HepG2 (cell line): ENCODE data around the gene NOXO1. TPM values are rescaled to one million over a fixed set of nuclear protein-coding genes. Genes with fewer than 3 reads are reported as not detected.

Experiments
- AKNA ChIP-seq: sonication (generic); formaldehyde crosslinking; IDR thresholded peaks from 2 replicates; pipeline ENCODE4 v1.4.0; 2020; ENCODE audit warnings: missing genetic modification reagents, borderline replicate concordance
- CC2D1A ChIP-seq: sonication (generic); formaldehyde crosslinking; IDR thresholded peaks from 2 replicates; pipeline ENCODE4 v1.8.1; 2023; ENCODE audit warnings: mild to moderate bottlenecking, missing genetic modification reagents
- EHMT2 ChIP-seq: fragments of 200-600 bp; sonication (generic); IDR thresholded peaks from 2 replicates; pipeline ENCODE4 v1.7.0; 2017; ENCODE audit warnings: antibody characterized with exemption, low read depth, low read length, borderline replicate concordance
- FIP1L1 ChIP-seq: fragments of 200-400 bp; formaldehyde crosslinking; IDR thresholded peaks from 2 replicates; pipeline ENCODE4 v1.6.1; 2018; ENCODE audit warnings: low read depth, mild to moderate bottlenecking, low read length, moderate library complexity, borderline replicate concordance; ENCODE audit not compliant: insufficient read depth
- HNRNPUL1 ChIP-seq: fragments of 200-400 bp; formaldehyde crosslinking; IDR thresholded peaks from 2 replicates; pipeline ENCODE4 v1.6.1; 2017; ENCODE audit warnings: low read depth, mild to moderate bottlenecking, low read length, moderate library complexity
- HOXA5 ChIP-seq: sonication (generic); formaldehyde crosslinking; IDR thresholded peaks from 2 replicates; pipeline ENCODE4 v1.4.0; 2020; ENCODE audit warnings: missing genetic modification reagents
- KLF11 ChIP-seq: IDR thresholded peaks from 2 replicates; pipeline ENCODE4 v1.6.1; 2016; ENCODE audit warnings: missing compliant biosample characterization
- KLF13 ChIP-seq: sonication (generic); formaldehyde crosslinking; IDR thresholded peaks from 2 replicates; pipeline ENCODE4 v1.4.0; 2020; ENCODE audit warnings: mild to moderate bottlenecking, missing genetic modification reagents
- MEIS1 ChIP-seq: sonication (generic); formaldehyde crosslinking; IDR thresholded peaks from 2 replicates; pipeline ENCODE4 v1.9.0; 2021; ENCODE audit warnings: mild to moderate bottlenecking, missing genetic modification reagents, moderate library complexity, borderline replicate concordance
- MTA3 ChIP-seq: sonication (generic); formaldehyde crosslinking; IDR thresholded peaks from 2 replicates; pipeline ENCODE4 v1.4.0; 2020; ENCODE audit warnings: missing genetic modification reagents
- NR3C1 ChIP-seq: sonication (generic); formaldehyde crosslinking; IDR thresholded peaks from 2 replicates; pipeline ENCODE4 v1.4.0; 2020; ENCODE audit warnings: missing genetic modification reagents
- PAWR ChIP-seq: sonication (generic); formaldehyde crosslinking; IDR thresholded peaks from 2 replicates; pipeline ENCODE4 v1.4.0; 2020; ENCODE audit warnings: missing genetic modification reagents, mild to moderate bottlenecking, borderline replicate concordance
- RBM22 ChIP-seq: fragments of 200-400 bp; formaldehyde crosslinking; optimal IDR thresholded peaks from 2 replicates; pipeline ENCODE3; 2017; ENCODE audit warnings: mild to moderate bottlenecking, low read length, moderate library complexity
- SCMH1 ChIP-seq: sonication (generic); formaldehyde crosslinking; IDR thresholded peaks from 2 replicates; pipeline ENCODE4 v1.9.0; 2021; ENCODE audit warnings: missing genetic modification reagents, mild to moderate bottlenecking, borderline replicate concordance
- TBL1XR1 ChIP-seq: fragments of 150-350 bp; IDR thresholded peaks from 2 replicates; pipeline ENCODE4 v1.6.1; 2014; ENCODE audit warnings: borderline replicate concordance, low read length; ENCODE audit not compliant: partially characterized antibody
- U2AF2 ChIP-seq: fragments of 200-400 bp; formaldehyde crosslinking; IDR thresholded peaks from 2 replicates; pipeline ENCODE4 v1.6.1; 2017; ENCODE audit warnings: low read depth, mild to moderate bottlenecking, low read length
- ZFP1 ChIP-seq: IDR thresholded peaks from 2 replicates; pipeline ENCODE4 v1.6.1; 2016
- ZNF761 ChIP-seq: sonication (generic); formaldehyde crosslinking; conservative IDR thresholded peaks from 2 replicates; pipeline ENCODE4 v1.4.0; 2020; ENCODE audit warnings: mild to moderate bottlenecking, missing genetic modification reagents
- ZNF777 ChIP-seq: sonication (generic); formaldehyde crosslinking; IDR thresholded peaks from 2 replicates; pipeline ENCODE4 v1.4.0; 2020; ENCODE audit warnings: missing genetic modification reagents
- polyA plus RNA-seq, 8 experiments: library from polyadenylated mRNA; depleted of rRNA in 3 of 8; stranded (reverse) in 7 of 8; unstranded in 1 of 8; fragments of >200 nt; fragmentation: Illumina TruSeq in 4 of 8; extraction: Trizol in 4 of 8; gene quantifications; 2 replicates each; pipeline versions ENCODE4 v1.2.1 to v1.2.3, GENCODE V29; 2011 to 2016; ENCODE audit warnings: low read depth in 4 of 8, missing spikeins in 1 of 8, mixed read lengths in 1 of 8; ENCODE audit not compliant: insufficient read depth in 1 of 8
- total RNA-seq, 5 experiments: library from RNA; depleted of rRNA; stranded (reverse); fragments of >200 nt; fragmentation: Illumina TruSeq; extraction: Trizol; gene quantifications; 2 replicates each; pipeline ENCODE4 v1.2.3, GENCODE V29; 2016; ENCODE audit warnings: low read depth in 1 of 5
- TF ChIP-seq, protein P1 (sequence below): IDR thresholded peaks from 2 replicates; pipeline ENCODE4 v1.6.1; 2016; ENCODE audit warnings: mild to moderate bottlenecking
- TF ChIP-seq, protein P2 (sequence below): IDR thresholded peaks from 2 replicates; pipeline ENCODE4 v1.6.1; 2016; ENCODE audit warnings: missing compliant biosample characterization, missing genetic modification reagents, borderline replicate concordance

The NOXO1 gene
- total and polyA plus RNA-seq, 2 of the 13 experiments (the other 11 are each of a cell fraction or from before 2014, with no cell fraction given): 0.69 to 1.4 TPM

DNA sequence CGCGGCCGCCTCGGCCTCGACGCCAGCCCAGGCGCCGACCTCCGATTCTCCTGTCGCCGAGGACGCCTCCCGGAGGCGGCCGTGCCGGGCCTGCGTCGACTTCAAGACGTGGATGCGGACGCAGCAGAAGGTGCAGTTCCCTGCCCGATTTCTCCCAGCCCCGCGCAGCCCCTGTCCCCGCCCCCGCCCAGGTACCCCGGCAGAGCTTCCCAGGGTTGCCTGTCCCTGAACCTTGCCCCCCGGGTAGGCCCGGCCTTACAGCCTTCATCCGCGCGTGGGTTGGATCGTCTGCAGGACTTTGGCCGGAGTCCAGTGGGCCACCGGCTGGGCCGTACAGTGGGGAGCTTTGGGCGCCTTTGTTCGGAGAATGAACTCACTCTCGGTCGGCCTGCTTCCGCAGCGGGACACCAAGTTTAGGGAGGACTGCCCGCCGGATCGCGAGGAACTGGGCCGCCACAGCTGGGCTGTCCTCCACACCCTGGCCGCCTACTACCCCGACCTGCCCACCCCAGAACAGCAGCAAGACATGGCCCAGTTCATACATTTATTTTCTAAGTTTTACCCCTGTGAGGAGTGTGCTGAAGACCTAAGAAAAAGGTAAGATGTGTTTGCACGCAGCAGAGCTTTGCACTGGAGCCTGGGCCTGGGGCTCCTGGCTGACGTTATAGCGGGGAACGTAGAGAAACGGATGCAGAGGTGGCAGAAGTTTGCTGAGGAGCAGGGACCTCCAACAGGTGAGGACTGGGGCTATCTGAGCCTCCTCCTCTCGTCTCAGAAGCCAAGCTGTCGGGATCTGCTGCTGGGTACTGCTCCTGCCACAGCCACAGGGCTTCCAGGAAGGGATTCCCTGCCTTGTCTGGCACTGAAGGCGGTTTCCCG, 3.3 kb upstream of the NOXO1 start (continued):
- TF ChIP-seq MEIS1 (CRISPR knock-in tag): 0 out of 2 replicates have a peak, but pooled peaks have one; percentile 64
- no peak for TF ChIP-seq HNRNPUL1
- no peak for TF ChIP-seq CC2D1A
- TF ChIP-seq KLF11: no peak
- no peak for TF ChIP-seq EHMT2
- TF ChIP-seq MTA3 (CRISPR knock-in tag): no peak
- TF ChIP-seq, protein P1, sequence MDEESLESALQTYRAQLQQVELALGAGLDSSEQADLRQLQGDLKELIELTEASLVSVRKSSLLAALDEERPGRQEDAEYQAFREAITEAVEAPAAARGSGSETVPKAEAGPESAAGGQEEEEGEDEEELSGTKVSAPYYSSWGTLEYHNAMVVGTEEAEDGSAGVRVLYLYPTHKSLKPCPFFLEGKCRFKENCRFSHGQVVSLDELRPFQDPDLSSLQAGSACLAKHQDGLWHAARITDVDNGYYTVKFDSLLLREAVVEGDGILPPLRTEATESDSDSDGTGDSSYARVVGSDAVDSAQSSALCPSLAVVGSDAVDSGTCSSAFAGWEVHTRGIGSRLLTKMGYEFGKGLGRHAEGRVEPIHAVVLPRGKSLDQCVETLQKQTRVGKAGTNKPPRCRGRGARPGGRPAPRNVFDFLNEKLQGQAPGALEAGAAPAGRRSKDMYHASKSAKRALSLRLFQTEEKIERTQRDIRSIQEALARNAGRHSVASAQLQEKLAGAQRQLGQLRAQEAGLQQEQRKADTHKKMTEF: no peak
- TF ChIP-seq NR3C1 (CRISPR knock-in tag): no peak
- TF ChIP-seq AKNA (CRISPR knock-in tag): no peak
- TF ChIP-seq HOXA5 (CRISPR knock-in tag): no peak
- no peak for TF ChIP-seq RBM22
- TF ChIP-seq ZNF761 (CRISPR knock-in tag): no peak
- no peak for TF ChIP-seq FIP1L1
- TF ChIP-seq ZFP1 (CRISPR knock-in tag): no peak
- TF ChIP-seq KLF13 (CRISPR knock-in tag): no peak
- no peak for TF ChIP-seq ZNF777 (CRISPR knock-in tag)
- no peak for TF ChIP-seq SCMH1 (CRISPR knock-in tag)
- TF ChIP-seq PAWR (CRISPR knock-in tag): no peak
- TF ChIP-seq U2AF2: no peak
- TF ChIP-seq TBL1XR1: no peak
- TF ChIP-seq, protein P2, sequence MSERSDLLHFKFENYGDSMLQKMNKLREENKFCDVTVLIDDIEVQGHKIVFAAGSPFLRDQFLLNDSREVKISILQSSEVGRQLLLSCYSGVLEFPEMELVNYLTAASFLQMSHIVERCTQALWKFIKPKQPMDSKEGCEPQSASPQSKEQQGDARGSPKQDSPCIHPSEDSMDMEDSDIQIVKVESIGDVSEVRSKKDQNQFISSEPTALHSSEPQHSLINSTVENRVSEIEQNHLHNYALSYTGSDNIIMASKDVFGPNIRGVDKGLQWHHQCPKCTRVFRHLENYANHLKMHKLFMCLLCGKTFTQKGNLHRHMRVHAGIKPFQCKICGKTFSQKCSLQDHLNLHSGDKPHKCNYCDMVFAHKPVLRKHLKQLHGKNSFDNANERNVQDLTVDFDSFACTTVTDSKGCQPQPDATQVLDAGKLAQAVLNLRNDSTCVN (CRISPR knock-in tag): no peak
